K562 (cell line): Measurements from ENCODE around the gene STMP1. TPM values are rescaled to one million over a fixed set of nuclear protein-coding genes. Genes with fewer than 3 reads are reported as not detected.

Experiments
- CC2D1A ChIP-seq: fragments of 450-650 bp; IDR thresholded peaks from 2 replicates; pipeline ENCODE4 v1.6.1; 2017; ENCODE audit warnings: mild to moderate bottlenecking
- CEBPB ChIP-seq: fragments of 450-650 bp; IDR thresholded peaks from 2 replicates; pipeline ENCODE4 v1.6.1; 2016; ENCODE audit warnings: missing genetic modification characterization, missing compliant biosample characterization
- ESRRB ChIP-seq: fragments of 250-450 bp; sonication (Bioruptor Pico); IDR thresholded peaks from 2 replicates; pipeline ENCODE4 v1.5.0; 2020; ENCODE audit warnings: mild to moderate bottlenecking, moderate library complexity, borderline replicate concordance
- HEY1 ChIP-seq: fragments of 250-450 bp; sonication (Bioruptor Pico); IDR thresholded peaks from 2 replicates; pipeline ENCODE4 v1.5.0; 2020; ENCODE audit warnings: mild to moderate bottlenecking, moderate library complexity, borderline replicate concordance
- HIVEP1 ChIP-seq: fragments of 250-450 bp; sonication (Bioruptor Pico); IDR thresholded peaks from 2 replicates; pipeline ENCODE4 v1.4.0; 2020; ENCODE audit warnings: mild to moderate bottlenecking
- POLR2H ChIP-seq: IDR thresholded peaks from 2 replicates; pipeline ENCODE4 v1.6.1; 2016; ENCODE audit warnings: missing genetic modification characterization, low read depth, mild to moderate bottlenecking, control low read depth, missing compliant biosample characterization, moderate library complexity
- RFX1 ChIP-seq: fragments of 450-650 bp; IDR thresholded peaks from 2 replicates; pipeline ENCODE4 v1.6.1; 2016; ENCODE audit warnings: mild to moderate bottlenecking, moderate library complexity
- SOX6 ChIP-seq: fragments of 450-650 bp; IDR thresholded peaks from 2 replicates; pipeline ENCODE4 v1.6.1; 2014; ENCODE audit warnings: mild to moderate bottlenecking
- STAG1 ChIP-seq: sonication (generic); formaldehyde crosslinking; IDR thresholded peaks from 2 replicates; pipeline ENCODE4 v1.5.0; 2020; ENCODE audit warnings: missing genetic modification reagents, borderline replicate concordance
- TCF3 ChIP-seq: sonication (generic); formaldehyde crosslinking; IDR thresholded peaks from 2 replicates; pipeline ENCODE4 v1.4.0; 2020; ENCODE audit warnings: mild to moderate bottlenecking, missing genetic modification reagents
- TFAM ChIP-seq: fragments of 250-450 bp; sonication (Bioruptor Pico); conservative IDR thresholded peaks from 2 replicates; pipeline ENCODE4 v1.5.0; 2021; ENCODE audit warnings: mild to moderate bottlenecking, moderate library complexity
- ZNF740 ChIP-seq, 3 experiments: fragments of 200-800 bp in 1 of 3; sonication (Bioruptor generic) in 1 of 3; sonication (generic) in 1 of 3; formaldehyde crosslinking in 1 of 3; IDR thresholded peaks; 2 replicates each; pipeline versions ENCODE4 v1.6.1 to v1.8.0; 2016 to 2022; ENCODE audit warnings: mild to moderate bottlenecking in 2 of 3, missing compliant biosample characterization in 2 of 3, missing genetic modification characterization in 2 of 3, missing genetic modification reagents in 1 of 3
- ZSCAN29 ChIP-seq: fragments of 450-650 bp; IDR thresholded peaks from 2 replicates; pipeline ENCODE4 v1.6.1; 2017
- polyA plus RNA-seq, 8 experiments: library from polyadenylated mRNA; depleted of rRNA in 4 of 8; stranded (reverse) in 5 of 8; unstranded in 3 of 8; fragments of >200 nt; fragmentation: Nextera tagmentation in 2 of 8; fragmentation: Illumina TruSeq in 1 of 8; extraction: Ambion mirVana in 2 of 8; extraction: Trizol in 1 of 8; gene quantifications; 2 replicates each; pipeline versions ENCODE4 v1.2.1 to v1.2.3, GENCODE V29; 2011 to 2014; ENCODE audit warnings: inconsistent platforms in 1 of 8, missing spikeins in 1 of 8
- total RNA-seq, 7 experiments: library from RNA; depleted of rRNA in 6 of 7; stranded (reverse); fragments of >200 nt in 6 of 7; fragmentation: Illumina TruSeq in 2 of 7; extraction: Trizol in 2 of 7; gene quantifications; 2 replicates each; pipeline versions ENCODE4 v1.2.1 to v1.2.3, GENCODE V29; 2011 to 2021; ENCODE audit warnings: low replicate concordance in 1 of 7
- TF ChIP-seq, protein P1 (sequence below): fragments of 250-450 bp; sonication (Bioruptor Pico); IDR thresholded peaks from 2 replicates; pipeline ENCODE4 v1.4.0; 2020; ENCODE audit warnings: mild to moderate bottlenecking, moderate library complexity
- TF ChIP-seq, protein P2 (sequence below): fragments of 250-450 bp; sonication (Bioruptor Pico); IDR thresholded peaks from 2 replicates; pipeline ENCODE4 v1.4.0; 2020

STMP1 gene
- total and polyA plus RNA-seq, 9 of the 15 experiments (the other 6 are each of a cell fraction or from before 2014, with no cell fraction given), result 10.6 to 249 (median 56.8) TPM

- TF ChIP-seq, protein P1, sequence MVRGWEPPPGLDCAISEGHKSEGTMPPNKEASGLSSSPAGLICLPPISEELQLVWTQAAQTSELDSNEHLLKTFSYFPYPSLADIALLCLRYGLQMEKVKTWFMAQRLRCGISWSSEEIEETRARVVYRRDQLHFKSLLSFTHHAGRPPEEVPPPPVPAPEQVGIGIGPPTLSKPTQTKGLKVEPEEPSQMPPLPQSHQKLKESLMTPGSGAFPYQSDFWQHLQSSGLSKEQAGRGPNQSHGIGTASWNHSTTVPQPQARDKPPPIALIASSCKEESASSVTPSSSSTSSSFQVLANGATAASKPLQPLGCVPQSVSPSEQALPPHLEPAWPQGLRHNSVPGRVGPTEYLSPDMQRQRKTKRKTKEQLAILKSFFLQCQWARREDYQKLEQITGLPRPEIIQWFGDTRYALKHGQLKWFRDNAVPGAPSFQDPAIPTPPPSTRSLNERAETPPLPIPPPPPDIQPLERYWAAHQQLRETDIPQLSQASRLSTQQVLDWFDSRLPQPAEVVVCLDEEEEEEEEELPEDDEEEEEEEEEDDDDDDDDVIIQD (CRISPR knock-in tag), result no peak
- TF ChIP-seq CC2D1A (peak; percentile 41; the same call in 1 of the 2 replicates), TFAM (CRISPR knock-in tag) (no peak), HEY1 (CRISPR knock-in tag) (no peak; the same call in 1 of the 2 replicates), ZSCAN29 (no peak), SOX6 (peak; percentile 93), ZNF740 (CRISPR knock-in tag; IDR thresholded peaks at IDR 0.05) (no peak), ZNF740 (tag; IDR thresholded peaks at IDR 0.05) (0 out of 4 replicates have a peak, but pooled peaks of 1 of the 2 experiments have one; percentile 57), CEBPB (tag) (peak; percentile 98), HIVEP1 (CRISPR knock-in tag) (no peak), POLR2H (tag) (no peak; the same call in 1 of the 2 replicates), RFX1 (0 out of 2 replicates have a peak, but pooled peaks have one; percentile 8), STAG1 (CRISPR knock-in tag) (no peak), TCF3 (CRISPR knock-in tag) (peak; percentile 69), ESRRB (CRISPR knock-in tag) (no peak)
- TF ChIP-seq, protein P2, sequence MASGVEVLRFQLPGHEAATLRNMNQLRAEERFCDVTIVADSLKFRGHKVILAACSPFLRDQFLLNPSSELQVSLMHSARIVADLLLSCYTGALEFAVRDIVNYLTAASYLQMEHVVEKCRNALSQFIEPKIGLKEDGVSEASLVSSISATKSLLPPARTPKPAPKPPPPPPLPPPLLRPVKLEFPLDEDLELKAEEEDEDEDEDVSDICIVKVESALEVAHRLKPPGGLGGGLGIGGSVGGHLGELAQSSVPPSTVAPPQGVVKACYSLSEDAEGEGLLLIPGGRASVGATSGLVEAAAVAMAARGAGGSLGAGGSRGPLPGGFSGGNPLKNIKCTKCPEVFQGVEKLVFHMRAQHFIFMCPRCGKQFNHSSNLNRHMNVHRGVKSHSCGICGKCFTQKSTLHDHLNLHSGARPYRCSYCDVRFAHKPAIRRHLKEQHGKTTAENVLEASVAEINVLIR, result 0 out of 2 replicates have a peak, but pooled peaks have one; percentile 39
Observed at GRCh38 chr7:135661311-135662122, 797 bp upstream of the STMP1 start (continued).
